Fibroblast of lung (primary cell): ENCODE data around the gene TOMM20L.

Experiments used
- EZH2 ChIP-seq: IDR thresholded peaks from 2 replicates; pipeline ENCODE4 v1.5.1; 2012; ENCODE audit warnings: low read length, control low read depth, mild to moderate bottlenecking; ENCODE audit errors: missing control alignments
- TF ChIP-seq, protein P1 (sequence below), 2 donors: IDR thresholded peaks in 1 of 2; conservative IDR thresholded peaks in 1 of 2; 1 replicate in 1 of 2; 2 replicates in 1 of 2; pipeline ENCODE4 v1.5.1; 2011 to 2012; ENCODE audit warnings: low read length in 2 of 2, control low read depth in 1 of 2, inconsistent platforms in 1 of 2, low read depth in 1 of 2, mild to moderate bottlenecking in 1 of 2

DNA sequence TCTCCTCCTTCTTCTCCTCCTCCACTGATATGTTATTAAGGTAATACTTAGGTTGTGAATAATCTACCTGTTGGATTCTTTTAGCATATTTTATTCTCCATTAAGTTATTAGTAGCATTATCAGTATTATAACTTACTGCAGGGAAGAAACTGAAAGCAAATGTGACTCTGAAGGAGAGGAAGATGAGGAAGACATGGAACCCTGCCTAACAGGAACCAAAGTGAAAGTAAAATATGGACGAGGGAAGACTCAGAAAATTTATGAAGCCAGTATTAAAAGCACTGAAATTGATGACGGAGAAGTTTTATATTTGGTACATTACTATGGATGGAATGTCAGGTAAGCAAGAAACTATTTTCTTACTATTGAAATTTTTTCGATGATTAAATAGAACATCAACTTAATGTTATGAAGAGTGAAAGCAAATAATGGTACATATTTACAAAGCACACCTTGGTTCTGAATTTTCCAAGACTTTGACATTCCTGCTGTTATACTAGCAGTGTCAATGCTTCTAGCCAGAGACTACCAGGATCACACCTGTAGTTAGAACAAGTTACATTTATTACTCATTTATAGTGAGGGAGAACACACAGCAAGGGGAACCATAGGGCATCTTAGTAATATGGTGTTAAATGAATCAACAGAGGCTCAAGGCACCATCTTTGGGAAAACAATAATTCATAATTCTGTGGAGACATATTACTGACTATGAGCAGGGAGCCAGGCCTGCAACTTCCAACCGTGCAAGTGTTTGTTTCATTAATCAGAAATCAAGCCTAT is 42.0 kb upstream of the TOMM20L start:
- TF ChIP-seq, protein P1, sequence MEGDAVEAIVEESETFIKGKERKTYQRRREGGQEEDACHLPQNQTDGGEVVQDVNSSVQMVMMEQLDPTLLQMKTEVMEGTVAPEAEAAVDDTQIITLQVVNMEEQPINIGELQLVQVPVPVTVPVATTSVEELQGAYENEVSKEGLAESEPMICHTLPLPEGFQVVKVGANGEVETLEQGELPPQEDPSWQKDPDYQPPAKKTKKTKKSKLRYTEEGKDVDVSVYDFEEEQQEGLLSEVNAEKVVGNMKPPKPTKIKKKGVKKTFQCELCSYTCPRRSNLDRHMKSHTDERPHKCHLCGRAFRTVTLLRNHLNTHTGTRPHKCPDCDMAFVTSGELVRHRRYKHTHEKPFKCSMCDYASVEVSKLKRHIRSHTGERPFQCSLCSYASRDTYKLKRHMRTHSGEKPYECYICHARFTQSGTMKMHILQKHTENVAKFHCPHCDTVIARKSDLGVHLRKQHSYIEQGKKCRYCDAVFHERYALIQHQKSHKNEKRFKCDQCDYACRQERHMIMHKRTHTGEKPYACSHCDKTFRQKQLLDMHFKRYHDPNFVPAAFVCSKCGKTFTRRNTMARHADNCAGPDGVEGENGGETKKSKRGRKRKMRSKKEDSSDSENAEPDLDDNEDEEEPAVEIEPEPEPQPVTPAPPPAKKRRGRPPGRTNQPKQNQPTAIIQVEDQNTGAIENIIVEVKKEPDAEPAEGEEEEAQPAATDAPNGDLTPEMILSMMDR (conservative IDR thresholded peaks at IDR 0.05 in 1 of 2, IDR thresholded peaks at IDR 0.05 in 1 of 2; ENCODE audit: low read depth in 1 of 2, low read length in 2 of 2) = no peak
- TF ChIP-seq EZH2 = no peak
